ENCODE data around the gene CRYM.
"Not testable (repeated sequence)": the region's sequence is repeated elsewhere in the genome, so short reads cannot be mapped to it uniquely, and the experiment has no call there.

The CRYM gene

GRCh38 chr16:21277045-21277926, 804 bp downstream of the CRYM start:
- no peaks in the 10 kb centered on the region for H3K9me3 ChIP-seq (ENCODE audit: severe bottlenecking)
- no peaks in the 10 kb centered on the region for H3K4me1 ChIP-seq (ENCODE audit: insufficient read depth, poor library complexity, severe bottlenecking)
- no peak for TF ChIP-seq CTCF (IDR thresholded peaks at IDR 0.05; ENCODE audit: poor library complexity, severe bottlenecking)
- H3K4me3 ChIP-seq (ENCODE audit: severe bottlenecking) = no peak overlapping the region
- H3K36me3 ChIP-seq (ENCODE audit: low read depth) = no peaks in the 10 kb centered on the region
- H3K27ac ChIP-seq (ENCODE audit: poor library complexity, severe bottlenecking) = no peak overlapping the region
- peaks cover 59% of the 10 kb centered on the region for H3K27me3 ChIP-seq (ENCODE audit: insufficient read depth, poor library complexity, severe bottlenecking)
- no peak for DNase-seq (ENCODE audit: low spot score)
- ATAC-seq (ENCODE audit: low read depth) = no peak

GRCh38 chr16:21276090-21276489, 2.0 kb downstream of the CRYM start:
- Histone ChIP-seq H3K27me3 (ENCODE audit: insufficient read depth, poor library complexity, severe bottlenecking) (peaks cover 59% of the 10 kb centered on the region), H3K4me1 (ENCODE audit: insufficient read depth, poor library complexity, severe bottlenecking) (no peaks in the 10 kb centered on the region), H3K4me3 (ENCODE audit: severe bottlenecking) (no peak overlapping the region), H3K9me3 (ENCODE audit: severe bottlenecking) (no peaks in the 10 kb centered on the region), H3K27ac (ENCODE audit: poor library complexity, severe bottlenecking) (no peak overlapping the region), H3K36me3 (ENCODE audit: low read depth) (no peaks in the 10 kb centered on the region)
- DNase-seq (ENCODE audit: low spot score) (no peak), ATAC-seq (ENCODE audit: low read depth) (no peak)
- TF ChIP-seq CTCF (IDR thresholded peaks at IDR 0.05; ENCODE audit: poor library complexity, severe bottlenecking) = no peak

DNA sequence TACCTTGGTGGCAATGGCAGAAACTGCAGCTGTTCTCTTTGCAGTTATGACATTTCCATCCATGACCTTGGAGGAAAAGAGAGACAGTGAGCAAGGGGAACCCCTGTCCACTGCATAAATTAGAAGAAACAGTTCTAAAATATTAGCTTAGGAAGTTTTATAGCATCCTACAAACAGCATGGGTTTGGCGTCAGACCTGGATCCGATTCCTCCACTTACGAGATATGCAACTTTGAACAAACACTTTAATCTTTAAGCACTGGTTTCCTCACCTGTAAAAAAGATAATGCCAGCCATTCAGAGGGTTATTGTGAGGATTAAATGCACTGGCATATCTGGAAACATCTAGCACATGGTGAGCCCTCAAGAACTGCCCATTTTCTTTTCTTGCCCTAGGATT, 2.6 kb downstream of the CRYM start:
- Histone ChIP-seq H3K4me1 (ENCODE audit: insufficient read depth, poor library complexity, severe bottlenecking) (no peaks in the 10 kb centered on the region), H3K27me3 (ENCODE audit: insufficient read depth, poor library complexity, severe bottlenecking) (peaks cover 59% of the 10 kb centered on the region), H3K9me3 (ENCODE audit: severe bottlenecking) (no peaks in the 10 kb centered on the region), H3K36me3 (ENCODE audit: low read depth) (no peaks in the 10 kb centered on the region), H3K4me3 (ENCODE audit: severe bottlenecking) (no peak overlapping the region), H3K27ac (ENCODE audit: poor library complexity, severe bottlenecking) (no peak overlapping the region)
- TF ChIP-seq CTCF (IDR thresholded peaks at IDR 0.05; ENCODE audit: poor library complexity, severe bottlenecking) = no peak
- DNase-seq (ENCODE audit: low spot score) (no peak), ATAC-seq (ENCODE audit: low read depth) (no peak)

DNA sequence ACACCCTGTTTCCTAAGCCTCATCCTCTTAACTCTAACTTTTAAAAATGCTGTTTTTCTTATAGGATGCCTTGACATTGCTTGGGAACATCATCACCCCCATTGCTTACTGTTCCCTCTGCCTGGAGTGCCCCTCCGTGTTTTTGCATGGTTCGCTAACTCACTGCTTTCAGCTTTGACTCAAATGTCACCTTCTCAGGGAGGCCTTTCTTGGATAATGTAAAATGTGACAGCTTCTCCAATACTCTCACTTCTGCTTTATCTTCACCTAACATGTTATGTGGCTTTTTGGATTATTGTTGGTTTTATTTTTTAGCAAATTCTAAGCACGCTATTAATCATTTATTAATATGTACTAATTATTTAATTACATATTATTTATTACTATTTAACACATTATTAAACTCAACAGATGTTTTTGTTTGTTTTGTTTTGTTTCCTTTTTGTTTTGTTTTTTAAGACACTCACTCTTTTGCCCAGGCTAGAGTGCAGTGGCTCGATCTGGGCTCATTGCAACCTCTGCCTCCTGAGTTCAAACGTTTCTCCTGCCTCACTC, 3.8 kb downstream of the CRYM start:
- no peaks in the 10 kb centered on the region for H3K4me1 ChIP-seq (ENCODE audit: insufficient read depth, poor library complexity, severe bottlenecking)
- no peaks in the 10 kb centered on the region for H3K36me3 ChIP-seq (ENCODE audit: low read depth)
- no peaks in the 10 kb centered on the region for H3K9me3 ChIP-seq (ENCODE audit: severe bottlenecking)
- H3K27ac ChIP-seq (ENCODE audit: poor library complexity, severe bottlenecking) = no peak overlapping the region
- peaks cover 50% of the 10 kb centered on the region for H3K27me3 ChIP-seq (ENCODE audit: insufficient read depth, poor library complexity, severe bottlenecking)
- ATAC-seq (ENCODE audit: low read depth) = no peak
- TF ChIP-seq CTCF (IDR thresholded peaks at IDR 0.05; ENCODE audit: poor library complexity, severe bottlenecking) = no peak
- no peak overlapping the region for H3K4me3 ChIP-seq (ENCODE audit: severe bottlenecking)
- no peak for DNase-seq (ENCODE audit: low spot score)

- H3K4me3 ChIP-seq (ENCODE audit: severe bottlenecking); ATAC-seq (ENCODE audit: low read depth); H3K27ac ChIP-seq (ENCODE audit: poor library complexity, severe bottlenecking); H3K9me3 ChIP-seq (ENCODE audit: severe bottlenecking); DNase-seq (ENCODE audit: low spot score); H3K4me1 ChIP-seq (ENCODE audit: insufficient read depth, poor library complexity, severe bottlenecking); H3K36me3 ChIP-seq (ENCODE audit: low read depth): not testable (repeated sequence)
- H3K27me3 ChIP-seq (ENCODE audit: insufficient read depth, poor library complexity, severe bottlenecking) = peaks cover 35% of the 10 kb centered on the region
Measured at GRCh38 chr16:21272763-21273162, 5.3 kb downstream of the CRYM start.

All from RWPE2 (cell line).